GM21619 (cell line): Measurements from ENCODE around the gene TGIF1.

ENCODE experiments used
- ATAC-seq: cut with Tn5 transposase; IDR thresholded peaks from one replicate; pipeline ENCODE4 v1.9.1; 2021; ENCODE audit not compliant: unreplicated experiment

The TGIF1 gene

DNA sequence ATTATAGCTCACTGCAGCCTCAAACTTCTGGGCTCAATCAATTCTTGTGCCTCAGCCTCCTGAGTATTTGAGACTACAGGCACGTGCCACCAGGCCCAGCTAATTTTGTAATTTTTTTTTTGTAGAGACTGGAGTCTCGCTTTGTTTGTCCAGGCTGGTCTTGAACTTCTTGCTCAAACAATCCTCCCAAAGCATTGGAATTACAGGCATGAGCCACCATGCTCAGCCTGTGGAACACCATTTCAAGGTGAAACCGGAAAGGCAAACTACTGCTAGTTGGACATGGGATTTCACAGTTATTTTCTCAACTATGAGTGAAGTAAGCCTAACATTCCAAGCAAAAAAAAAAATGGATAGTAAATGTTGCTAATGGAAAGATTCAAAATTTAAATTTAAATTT lies 20.9 kb upstream of the TGIF1 start:
- ATAC-seq: no peak

DNA sequence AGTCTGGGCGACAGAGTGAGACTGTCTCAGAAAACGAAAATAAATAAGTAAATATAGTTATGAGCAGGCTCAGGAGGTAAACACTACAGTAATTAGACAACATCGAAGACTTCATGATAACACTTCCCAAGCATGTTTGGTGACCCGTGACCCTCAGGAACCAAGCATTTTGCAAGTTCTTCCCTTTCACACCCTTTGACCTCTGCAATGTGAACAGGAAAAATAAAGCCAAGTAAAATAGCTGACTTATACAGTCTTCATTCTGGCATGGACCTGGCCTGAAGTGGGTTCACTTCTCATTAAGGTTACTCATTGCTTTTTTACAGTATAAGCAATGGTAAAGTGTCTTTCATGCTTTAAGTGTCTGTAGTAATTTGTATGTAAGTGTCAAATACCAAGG lies 15.3 kb upstream of the TGIF1 start:
- no peak for ATAC-seq

DNA sequence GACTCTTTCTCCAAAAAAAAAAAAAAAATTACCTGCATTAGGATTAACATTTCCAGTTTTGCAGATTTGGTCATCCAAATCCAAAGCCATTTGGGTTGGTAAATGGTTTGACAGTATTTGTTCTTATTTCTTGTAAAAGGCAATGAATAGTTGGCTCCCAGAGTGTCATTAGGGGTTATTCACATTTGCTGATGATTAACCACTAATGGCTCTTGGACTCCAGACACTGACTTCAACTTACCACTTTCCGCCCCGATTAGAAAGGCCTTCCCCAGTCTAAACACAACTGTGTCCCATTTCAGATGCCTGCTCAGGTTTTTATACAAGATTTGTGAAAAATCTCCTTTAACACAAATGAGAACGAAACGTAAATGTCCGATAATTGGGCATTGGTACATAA lies 9.6 kb upstream of the TGIF1 start:
- ATAC-seq: no peak

DNA sequence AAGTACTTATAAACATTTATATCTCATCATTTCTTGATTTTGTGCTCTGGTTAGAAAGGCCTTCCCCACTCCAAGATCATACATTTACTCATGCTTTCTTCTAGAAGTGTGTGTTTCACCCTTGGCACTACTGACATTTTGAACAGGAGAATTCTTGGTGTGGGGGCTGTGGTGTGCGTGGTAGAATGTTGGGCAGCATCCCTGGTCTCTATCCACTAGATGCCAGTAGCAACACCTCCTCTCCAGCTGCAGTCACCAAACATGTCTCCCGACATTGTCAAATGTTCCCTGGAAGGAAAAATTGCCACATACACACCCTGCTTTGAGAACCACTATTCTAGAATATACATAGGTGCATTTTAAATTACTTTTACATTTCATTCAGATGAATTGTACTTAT lies 8.7 kb upstream of the TGIF1 start:
- ATAC-seq: no peak

DNA sequence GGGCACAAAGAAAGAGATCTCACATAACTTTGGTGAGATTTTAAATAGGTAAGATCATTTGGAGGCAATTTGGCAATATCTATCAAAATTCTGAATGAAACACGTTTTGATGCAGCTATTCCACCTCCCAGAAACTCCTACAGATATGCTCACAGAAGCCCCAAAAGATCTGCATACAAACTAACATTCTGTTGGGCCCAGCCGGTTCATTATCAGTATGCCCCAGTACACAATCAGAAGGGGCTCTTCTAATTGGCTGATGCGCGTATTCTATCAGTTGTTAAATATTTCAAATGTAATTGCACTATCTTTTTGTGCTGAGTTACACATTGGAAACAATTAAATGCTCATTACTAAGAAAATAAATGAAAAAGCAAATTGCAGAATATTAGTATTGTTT lies 7.1 kb upstream of the TGIF1 start:
- ATAC-seq: no peak

DNA sequence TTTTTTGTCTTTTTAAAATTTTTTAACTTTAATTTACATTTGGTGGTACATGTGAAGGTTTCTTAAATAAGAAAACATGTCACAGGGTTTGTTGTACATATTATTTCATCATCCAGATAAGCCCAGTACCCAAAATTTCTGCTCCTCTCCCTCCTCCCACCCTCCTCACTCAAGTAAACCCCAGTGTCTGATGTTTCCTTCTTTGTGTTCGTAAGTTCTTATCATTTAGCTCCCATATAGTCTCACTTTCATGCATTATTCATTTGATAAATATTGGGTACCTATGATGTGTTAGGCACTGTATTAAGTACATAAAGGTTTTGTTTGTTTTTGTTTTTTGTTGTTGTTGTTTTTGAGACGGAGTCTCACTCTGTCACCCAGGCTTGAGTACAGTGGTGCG lies 5.7 kb upstream of the TGIF1 start:
- ATAC-seq: no peak

DNA sequence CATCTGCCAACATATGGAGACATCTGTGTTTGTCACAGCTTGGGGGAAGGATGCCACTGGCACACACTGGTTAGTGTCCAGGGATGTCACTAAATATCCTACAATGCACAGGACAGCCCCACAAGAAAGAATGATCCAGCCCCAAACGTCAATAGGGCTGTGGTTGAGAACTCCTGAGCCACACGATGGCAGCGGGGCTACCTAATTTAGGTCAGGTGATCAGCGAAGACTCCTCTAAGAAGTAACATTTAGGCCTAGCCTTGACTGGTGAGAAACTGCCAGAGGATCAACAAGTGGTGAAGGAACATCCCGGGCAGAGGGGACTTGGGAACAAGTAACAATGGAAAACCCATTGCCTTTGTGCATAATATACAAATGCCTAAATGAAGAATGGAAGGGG lies 5.0 kb upstream of the TGIF1 start:
- ATAC-seq: no peak

DNA sequence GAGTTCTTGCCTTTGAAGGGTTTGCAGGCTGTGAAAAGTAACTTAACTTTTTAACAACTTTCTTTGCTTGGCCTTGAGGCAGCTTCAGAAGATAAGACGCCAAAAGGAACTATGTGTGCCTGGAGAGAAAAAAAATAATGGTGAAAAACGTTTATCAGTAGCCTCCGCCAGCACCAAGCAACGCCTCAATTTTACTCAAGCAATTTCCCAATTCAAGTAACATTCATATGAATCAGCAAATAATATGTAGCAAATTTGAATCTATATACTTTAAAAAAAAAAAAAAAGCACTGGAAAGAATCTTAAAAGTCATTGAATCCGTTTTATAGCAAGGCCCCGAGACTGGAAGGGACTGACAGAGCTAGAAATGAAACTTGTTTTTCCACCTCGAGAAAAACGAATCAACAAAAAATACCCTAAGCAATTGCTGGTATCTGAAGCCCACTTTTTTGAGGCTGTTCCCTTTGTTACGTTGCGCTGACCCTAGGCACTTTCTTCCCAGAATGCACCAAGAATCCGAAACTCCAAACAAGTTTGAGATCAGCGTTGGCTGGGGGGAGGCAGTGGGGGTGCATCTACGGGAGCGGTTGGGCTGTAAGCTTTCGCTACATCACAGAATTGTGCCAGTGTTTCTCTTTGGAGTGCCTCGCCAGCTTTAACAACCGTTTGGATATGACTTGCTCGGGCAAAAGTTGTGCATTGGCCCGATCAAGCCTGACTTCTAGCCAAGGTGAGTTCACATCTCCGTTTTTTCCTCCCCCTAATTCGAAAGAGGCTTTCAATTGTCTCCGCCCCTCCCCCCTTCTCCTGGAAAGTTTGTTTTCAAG lies 2.7 kb upstream of the TGIF1 start:
- ATAC-seq: no peak

DNA sequence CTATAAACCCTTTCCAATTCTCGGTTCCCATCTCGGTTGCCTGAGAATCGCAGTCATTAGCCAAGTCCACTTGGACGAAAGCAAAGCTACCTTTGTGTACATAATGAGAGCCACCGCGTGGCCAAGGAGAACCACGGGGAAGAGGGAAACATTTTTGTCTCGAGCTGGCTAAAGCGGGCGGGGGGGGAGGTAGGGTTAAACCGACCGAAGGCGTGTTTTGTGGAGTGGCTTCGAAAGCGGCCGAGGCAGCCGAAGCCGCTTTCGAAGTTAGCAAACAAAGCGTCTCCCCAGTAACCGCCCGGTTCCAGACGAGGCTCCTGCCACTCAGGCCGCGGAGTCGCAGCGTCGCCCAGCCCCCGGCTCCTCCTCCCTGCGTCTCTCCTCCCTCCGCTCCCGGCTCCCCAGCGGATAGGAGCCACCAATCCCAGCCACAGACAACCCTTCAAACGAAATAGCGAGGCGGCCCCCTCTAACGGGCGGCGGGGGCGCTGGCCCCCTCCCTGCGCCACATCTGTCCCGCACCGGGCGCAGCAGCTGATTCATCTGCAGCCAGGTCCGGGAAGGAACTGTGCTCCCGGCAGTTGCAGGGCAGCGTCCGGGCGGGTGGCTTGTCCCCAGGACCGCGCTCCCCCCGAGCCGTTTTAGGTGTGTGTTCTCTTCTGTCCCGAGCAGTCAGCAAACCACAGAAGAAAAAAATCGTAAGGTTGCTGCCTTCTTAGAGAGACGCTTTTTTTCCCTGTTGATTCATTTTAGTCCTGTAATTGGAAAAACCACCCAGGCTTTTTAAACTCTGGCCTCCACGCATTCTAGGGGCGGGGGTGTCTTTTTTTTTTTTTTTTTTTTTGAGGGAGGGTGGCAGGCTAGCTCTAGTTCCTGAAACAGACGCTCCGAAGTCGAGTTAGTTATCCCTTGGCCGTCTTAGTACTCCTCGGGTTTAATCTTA lies 1.8 kb upstream of the TGIF1 start:
- ATAC-seq: peak; percentile 63

DNA sequence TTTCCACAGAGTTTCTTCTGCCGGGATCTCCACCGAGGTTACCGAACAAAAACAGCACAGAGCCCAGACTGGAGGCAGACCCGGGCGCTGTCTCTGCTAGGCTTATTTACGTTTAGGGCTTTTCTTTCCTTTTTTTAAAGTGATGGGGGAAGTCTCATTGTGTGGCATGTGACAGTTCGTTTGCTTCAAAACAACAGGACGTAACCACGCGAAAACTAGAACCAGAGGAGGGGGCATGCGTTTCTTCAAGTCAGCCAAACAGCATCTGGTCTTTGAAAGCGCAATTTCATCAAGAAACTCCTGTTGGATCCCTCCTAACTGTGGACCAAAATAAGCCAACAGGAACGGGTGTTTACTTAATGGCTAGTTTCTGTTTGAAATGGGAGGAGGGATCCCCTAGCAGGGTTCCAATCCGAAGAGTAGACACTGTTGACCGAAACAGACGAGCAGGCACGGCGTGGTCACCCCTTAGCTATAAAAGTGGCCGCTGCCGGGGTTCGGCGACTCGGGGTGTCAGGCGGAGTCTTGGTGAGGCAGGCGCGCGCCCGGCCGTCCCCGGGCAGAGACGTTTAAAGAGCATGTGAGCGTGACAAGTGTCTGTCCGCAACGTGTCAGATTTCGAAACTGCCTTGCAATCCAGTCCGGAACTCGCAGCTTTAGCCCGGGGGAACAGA lies 997 bp upstream of the TGIF1 start:
- peak; percentile 45 for ATAC-seq

DNA sequence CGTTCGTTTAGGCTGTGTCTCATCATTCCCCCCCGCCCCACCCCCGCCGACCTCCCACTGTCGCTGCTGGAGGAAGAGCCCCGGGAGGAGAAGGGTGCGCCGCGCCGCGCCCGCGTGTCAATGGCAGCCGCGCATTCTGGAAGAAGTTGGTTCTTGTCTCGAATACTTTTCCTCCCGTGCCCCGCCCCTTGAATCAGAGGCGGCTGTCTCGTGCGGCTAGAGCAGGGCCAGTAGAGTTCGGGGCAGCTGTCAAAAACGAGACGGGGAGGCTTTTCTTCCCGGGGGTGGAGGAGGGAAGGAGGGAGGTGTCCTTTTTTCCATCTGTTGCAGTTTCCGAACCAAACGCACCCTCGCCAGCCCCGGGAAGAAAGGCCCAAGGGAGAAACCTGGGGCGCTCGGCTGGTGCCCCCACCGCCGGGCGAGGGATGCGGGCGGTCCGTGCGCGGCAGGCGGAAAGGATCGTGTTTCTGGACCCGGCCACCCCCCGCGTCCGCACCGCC lies 410 bp upstream of the TGIF1 start:
- no peak for ATAC-seq

DNA sequence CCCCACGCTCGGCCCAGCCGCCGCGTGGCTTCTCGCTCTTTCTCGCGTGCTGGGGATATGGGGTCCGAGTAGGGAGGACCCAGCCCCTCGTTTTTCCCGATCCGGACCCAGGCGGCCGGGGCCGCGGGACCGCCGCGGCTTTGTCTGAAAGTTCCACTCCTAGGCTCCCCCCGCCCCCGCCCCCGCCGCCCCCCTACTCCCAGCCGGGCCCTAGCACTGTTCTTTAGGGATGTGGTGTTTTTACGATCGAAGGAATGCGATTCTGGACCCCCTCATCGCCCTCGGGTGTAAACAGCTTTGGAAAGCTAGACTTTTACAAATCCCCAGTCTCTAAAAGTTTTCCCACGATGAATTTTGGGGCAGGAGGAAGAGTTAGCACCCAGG lies 819 bp downstream of the TGIF1 start:
- ATAC-seq: no peak

DNA sequence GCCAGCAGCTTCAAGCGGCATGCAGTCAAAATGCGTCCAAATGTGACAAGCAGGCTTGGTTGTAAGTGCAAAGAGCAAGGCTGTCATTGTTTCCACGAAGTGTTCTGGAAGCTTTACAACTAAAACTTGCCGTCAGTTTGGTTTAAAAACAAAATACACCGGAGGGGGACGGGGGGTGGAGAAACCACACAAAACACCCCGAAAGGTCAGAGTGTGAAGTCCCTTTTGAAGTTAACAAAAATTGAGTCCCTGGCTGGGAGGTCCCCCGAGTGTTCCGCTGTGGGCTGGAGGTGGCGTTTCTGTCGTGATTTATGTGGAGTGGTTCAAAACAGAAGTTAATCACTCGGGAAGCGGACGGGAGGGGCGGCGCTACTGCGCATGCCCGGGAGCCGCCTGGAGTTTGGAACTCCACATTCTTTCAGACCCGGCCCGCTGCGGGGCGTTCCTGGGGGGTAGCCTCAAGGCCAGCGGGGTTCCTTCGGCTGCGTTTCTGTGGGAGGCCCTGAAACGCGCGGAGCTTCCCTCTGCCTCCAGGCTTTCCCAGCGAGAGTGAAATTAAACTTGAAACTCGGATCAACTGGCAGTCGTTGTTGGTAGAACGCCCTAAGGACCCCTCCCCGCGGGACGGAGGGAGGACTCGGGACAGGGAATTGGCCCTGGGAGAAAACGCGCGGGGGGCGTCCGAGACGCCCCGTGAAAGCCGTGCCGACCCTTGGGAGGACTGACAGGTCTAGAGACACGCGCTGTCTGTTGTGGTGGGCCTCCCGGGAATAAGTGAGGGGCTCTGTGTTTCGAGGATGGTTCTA lies 1.4 kb downstream of the TGIF1 start:
- ATAC-seq: no peak

DNA sequence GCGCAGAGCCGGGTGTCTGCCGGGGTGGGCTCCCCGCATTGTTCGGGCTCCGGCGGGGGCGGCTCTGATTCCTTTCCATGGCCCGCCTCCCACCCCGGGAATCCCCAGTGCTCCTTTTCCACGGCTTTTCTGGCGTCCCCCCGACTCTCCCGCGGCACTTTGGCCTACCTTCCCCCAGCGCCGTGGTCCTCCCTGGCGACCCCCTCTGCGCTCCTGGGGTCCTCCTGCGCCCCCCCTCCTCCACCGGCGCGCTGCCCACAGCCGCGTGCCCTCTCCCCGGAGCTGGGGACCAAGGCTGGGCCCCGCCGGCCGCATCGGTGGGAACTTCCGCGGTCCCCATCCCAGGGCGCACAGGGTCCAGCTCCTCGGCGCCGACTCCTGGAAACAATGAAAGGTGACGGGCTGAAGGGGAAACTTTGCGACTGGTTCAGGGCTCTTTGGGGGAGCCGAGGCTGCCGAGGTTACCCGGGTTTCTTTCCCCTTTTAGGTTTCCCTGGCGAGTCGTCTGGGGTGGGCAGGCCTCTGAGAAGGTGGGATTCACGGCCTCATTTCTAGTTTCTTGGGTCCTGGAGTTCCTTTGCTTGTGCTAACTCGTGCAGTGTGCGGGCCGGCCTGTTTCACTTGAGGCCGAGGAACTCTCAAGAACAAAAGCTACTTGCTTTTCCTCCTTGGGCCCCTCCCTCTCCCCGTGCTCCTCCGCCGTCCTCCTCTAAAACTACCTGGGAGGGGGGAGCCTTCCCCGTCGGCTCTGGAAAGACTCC lies 2.2 kb downstream of the TGIF1 start:
- no peak for ATAC-seq

DNA sequence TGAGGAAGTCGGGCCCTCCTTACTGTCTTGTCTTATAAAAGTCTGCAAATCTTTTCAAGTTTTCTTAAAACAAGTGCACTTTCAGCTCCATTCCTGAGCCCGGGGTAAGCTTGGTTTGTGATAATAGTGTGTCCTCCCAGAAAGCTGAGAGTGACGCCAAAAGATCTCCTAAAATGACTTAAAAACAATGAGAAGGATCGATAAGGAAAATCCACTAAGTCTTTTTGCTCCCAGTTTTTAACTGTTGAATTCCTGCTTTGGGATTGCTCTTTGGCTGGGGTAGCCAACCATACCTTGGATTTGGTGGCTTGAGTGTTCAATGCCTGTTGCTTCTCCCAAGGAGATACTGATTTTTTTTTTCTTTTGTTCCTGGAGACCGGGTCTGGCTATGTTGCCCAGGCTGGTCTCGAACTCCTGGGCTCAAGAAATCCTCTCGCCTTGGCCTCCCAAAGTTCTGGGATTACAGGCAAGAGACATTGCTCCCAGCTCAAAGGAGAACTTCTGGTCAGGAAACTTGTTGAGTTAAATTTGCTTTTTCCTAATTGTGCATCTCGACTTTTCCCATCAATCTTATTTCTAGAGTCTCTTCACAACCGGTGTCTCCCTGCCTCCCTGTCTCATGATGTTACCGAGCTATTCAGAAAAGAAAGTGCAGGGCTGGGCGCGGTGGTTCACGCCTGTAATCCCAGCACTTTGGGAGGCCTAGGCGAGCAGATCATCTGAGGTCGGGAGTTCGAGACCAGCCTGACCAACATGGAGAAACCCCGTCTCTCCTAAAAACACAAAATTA lies 3.0 kb downstream of the TGIF1 start:
- no peak for ATAC-seq

DNA sequence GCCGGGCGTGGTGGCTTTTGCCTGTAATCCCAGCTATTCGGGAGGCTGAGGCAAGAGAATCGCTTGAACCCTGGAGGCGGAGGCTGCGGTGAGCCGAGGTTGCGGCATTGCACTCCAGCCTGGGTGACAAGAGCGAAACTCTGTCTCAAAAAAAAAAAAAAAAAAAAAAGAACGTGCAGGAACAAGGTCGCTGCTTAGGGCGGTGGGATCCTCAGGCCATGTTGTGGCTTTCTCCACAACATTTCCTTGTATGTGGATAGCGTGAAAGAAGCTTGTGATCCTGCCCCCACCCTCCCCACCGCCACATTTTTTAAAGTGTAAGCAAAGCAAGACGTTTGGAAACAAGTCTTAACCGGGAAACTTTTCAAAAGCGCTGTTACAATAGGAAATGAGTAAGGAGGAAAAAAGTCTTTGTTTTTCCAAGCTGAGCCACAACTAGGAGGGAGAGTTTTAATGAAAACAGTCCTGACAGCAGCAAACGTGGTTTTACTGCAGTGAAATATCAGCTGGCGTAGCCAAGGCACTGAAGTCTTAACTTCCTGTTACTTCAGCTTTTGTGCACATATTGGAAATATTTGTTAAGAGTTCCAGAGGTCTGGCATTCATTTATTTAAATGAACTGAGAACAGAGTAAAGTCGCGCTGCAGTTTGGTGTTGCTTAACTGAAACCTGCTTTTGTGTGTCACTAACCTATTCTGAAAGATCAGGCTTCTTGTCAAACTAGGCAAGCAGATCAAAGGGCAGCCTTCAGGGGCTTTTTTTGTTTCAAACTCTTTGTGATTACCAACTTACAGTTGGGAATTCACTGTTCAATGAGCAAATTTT lies 3.8 kb downstream of the TGIF1 start:
- ATAC-seq: no peak

DNA sequence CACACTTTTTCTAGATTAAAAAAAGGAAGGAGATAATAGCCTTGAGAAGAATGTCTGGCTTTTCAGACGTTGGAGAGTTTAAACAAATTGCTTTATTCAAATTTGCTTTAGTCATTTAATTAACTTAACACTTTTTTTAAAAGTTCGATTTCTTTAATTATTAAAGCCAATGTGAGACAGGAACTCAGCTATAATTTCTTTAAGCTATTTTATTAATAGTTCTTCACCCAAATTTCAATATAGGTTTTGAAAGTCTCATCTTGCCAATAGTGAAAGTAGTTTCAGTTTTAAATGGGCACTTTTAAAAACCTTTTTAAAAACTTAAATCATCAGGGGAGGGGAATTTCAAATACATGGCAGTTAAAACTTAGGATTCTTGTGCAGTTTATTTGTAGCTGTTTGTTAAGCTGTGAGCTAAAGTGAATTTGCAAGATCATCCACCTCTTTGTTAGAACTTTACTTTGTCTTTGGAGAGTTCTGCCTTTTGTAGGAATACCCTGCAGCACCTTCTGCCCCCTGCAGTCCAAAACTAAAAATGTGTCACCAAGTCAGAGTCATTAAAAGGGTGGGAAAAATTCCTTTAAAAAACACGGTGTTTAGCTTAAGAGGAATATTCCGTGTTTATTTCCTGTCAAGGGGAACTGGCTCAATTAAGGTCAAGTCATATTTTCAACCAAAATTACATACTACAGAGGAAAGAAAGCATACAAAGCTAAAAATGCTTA lies 4.6 kb downstream of the TGIF1 start:
- no peak for ATAC-seq
